Prostate gland (tissue), 2 donors: ENCODE measurements around the gene UAP1L1. TPM values are rescaled to one million over a fixed set of nuclear protein-coding genes. Genes with fewer than 3 reads are reported as not detected.
A peak's percentile ranks its signal among the peaks of the same experiment; 100 is the strongest.

Experiments
- DNase-seq: peaks from one replicate; pipeline ENCODE4 v3.0.0-alpha.2; 2019; ENCODE audit warnings: low spot score
- H3K27ac ChIP-seq, 2 donors: fragments of 200-600 bp; sonication (generic); 2 replicates each; pipeline ENCODE4 v1.5.1; 2017 to 2019
- H3K27me3 ChIP-seq: fragments of 200-600 bp; sonication (generic); replicated peaks from 2 replicates; pipeline ENCODE4 v1.5.1; 2019; ENCODE audit not compliant: insufficient read depth
- H3K36me3 ChIP-seq, 2 donors: fragments of 200-600 bp; sonication (generic); 1 replicate in 1 of 2; 2 replicates in 1 of 2; pipeline versions ENCODE4 v1.5.1 to v1.8.1; 2017 to 2019
- H3K4me1 ChIP-seq: fragments of 200-600 bp; sonication (generic); replicated peaks from 2 replicates; pipeline ENCODE4 v1.5.1; 2019
- H3K4me3 ChIP-seq, 2 donors: fragments of 200-600 bp; sonication (generic); 2 replicates each; pipeline ENCODE4 v1.5.1; 2017 to 2019
- H3K9me3 ChIP-seq: fragments of 200-600 bp; sonication (generic); 2 replicates; pipeline ENCODE4 v1.5.1; 2017
- POLR2A ChIP-seq: fragments of 450-650 bp; IDR thresholded peaks from one replicate; pipeline ENCODE4 v1.6.1; 2016; ENCODE audit warnings: antibody characterized with exemption, mild to moderate bottlenecking
- POLR2AphosphoS5 ChIP-seq: sonication (generic); formaldehyde crosslinking; IDR thresholded peaks from one replicate; pipeline ENCODE4 v1.6.1; 2017; ENCODE audit warnings: antibody characterized with exemption
- WGBS: methylation state at CpG from one replicate; pipeline ENCODE4 v1.1.5; 2018; 5-methylcytosine and 5-hydroxymethylcytosine counted together
- intact Hi-C: fragments of 100-400 bp; cut with DNase I; formaldehyde crosslinking; loops from one replicate; pipeline ENCODE4 v1.14.2; 2022
- total RNA-seq, 2 donors: library from RNA; depleted of rRNA; stranded (reverse); fragments of >200 nt; gene quantifications; one replicate each; pipeline ENCODE4 v1.1.0, GENCODE V29; 2016
- TF ChIP-seq, protein P1 (sequence below), 4 experiments: fragments of 200-600 bp in 2 of 4; fragments of 450-650 bp in 2 of 4; sonication (generic) in 2 of 4; IDR thresholded peaks; 1 replicate in 3 of 4; 2 replicates in 1 of 4; pipeline ENCODE4 v1.5.1; 2016 to 2019; ENCODE audit warnings: antibody characterized with exemption in 4 of 4, mild to moderate bottlenecking in 2 of 4, moderate library complexity in 2 of 4

The UAP1L1 gene
- total RNA-seq, 2 donors from 2014 or later: 8.2 to 19.9 TPM

DNA sequence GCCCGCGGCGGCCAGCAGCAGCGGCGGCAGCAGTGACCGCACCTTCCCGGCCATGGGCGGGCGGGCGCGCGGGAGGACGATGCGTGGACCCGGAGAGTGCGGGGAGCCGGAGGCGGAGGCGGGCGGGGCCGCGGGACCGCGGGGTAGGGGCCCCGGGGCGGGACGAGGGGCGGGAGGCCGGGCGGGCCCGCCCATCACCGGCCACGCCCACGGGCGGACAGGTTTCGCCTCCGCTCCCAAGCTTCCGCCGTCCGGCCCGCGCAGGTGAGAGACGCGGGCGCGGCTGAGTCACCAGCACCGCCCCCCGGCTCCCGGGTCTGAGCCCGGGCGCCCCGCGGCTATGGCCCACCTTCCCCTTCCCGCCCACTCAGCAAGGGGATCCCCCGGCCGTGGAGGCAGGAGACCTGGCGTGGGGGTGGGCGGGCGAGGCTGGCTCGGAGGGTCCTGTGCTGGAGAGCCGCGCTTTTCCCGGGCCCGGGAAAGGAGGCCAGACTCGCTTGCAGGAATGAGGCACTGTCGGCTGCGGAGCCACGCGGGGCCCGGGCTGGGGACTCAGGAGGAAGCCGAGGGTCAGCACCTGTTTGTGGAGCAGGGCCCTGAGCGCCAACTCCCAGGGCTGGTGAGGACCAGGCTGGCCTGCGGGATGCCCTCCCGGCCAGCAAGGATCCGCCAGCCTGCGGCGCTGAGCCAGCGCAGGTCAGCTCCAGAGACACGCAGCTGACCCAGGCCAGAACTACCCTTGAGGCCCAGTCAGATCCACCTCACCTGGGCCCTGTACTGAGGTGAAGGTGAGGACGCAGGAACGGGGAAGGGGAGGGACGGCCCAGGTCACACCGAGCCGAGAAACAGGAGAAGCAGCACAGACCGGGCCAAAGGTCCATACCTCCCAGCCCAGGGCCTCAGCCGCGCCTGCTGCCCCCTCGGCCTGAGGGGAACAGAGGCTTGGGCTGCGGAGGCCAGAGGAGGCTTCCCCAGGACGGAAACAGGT, 23.1 kb upstream of the UAP1L1 start, which contains the start of gene ENTPD2:
TSS of gene ENTPD2 (minus strand) at position 118 of the 988 bp plus-strand sequence. CDS start at position 54, 64 bp downstream.
- Histone ChIP-seq H3K36me3 (no peaks in the 10 kb centered on the region), H3K4me1 (peaks cover 36% of the 10 kb centered on the region), H3K9me3 (no peaks in the 10 kb centered on the region), H3K27ac (peak within 1 kb of the TSS; percentile 43 to 76), H3K27me3 (no peaks in the 10 kb centered on the region), H3K4me3 (peak within 1 kb of the TSS; percentile 43 to 58)
- 51% methylated on average over 32 of the region's 90 CpGs for WGBS
- intact Hi-C loops: no loop called here
- TF ChIP-seq POLR2A: peak; percentile 43
- TF ChIP-seq, protein P1, sequence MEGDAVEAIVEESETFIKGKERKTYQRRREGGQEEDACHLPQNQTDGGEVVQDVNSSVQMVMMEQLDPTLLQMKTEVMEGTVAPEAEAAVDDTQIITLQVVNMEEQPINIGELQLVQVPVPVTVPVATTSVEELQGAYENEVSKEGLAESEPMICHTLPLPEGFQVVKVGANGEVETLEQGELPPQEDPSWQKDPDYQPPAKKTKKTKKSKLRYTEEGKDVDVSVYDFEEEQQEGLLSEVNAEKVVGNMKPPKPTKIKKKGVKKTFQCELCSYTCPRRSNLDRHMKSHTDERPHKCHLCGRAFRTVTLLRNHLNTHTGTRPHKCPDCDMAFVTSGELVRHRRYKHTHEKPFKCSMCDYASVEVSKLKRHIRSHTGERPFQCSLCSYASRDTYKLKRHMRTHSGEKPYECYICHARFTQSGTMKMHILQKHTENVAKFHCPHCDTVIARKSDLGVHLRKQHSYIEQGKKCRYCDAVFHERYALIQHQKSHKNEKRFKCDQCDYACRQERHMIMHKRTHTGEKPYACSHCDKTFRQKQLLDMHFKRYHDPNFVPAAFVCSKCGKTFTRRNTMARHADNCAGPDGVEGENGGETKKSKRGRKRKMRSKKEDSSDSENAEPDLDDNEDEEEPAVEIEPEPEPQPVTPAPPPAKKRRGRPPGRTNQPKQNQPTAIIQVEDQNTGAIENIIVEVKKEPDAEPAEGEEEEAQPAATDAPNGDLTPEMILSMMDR (IDR thresholded peaks at IDR 0.05): no peak
- peak; percentile 39 for TF ChIP-seq POLR2AphosphoS5
- peak; percentile 82 for DNase-seq

DNA sequence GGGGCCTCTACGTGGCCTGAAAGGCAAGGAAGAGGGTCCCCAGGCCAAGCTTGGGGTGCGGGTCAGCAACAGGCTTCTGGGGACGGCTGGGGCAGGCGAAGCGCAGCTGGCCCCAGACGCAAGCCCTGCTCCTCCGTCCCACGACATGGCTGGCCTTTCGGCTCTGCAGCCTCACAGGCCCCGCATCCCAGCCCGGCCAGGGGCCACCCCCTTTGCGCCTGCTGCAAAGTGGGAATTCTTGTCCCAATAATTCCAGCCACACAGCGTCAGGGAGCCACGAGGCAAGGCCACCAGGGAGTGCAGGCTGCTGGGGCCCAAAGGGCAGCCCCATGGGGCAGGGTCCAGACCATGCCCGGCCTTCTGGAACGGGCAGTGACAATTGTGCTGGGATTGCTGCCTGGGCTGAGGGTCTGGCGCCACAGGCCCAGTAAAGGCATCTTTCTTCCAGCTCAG, 22.4 kb upstream of the UAP1L1 start:
- intact Hi-C loops: no loop called here
- H3K36me3 ChIP-seq: no peaks in the 10 kb centered on the region
- TF ChIP-seq, protein P1 (IDR thresholded peaks at IDR 0.05): no peak
- TF ChIP-seq POLR2AphosphoS5 (no peak), POLR2A (no peak)
- H3K4me3 ChIP-seq: no peak overlapping the region
- DNase-seq: no peak
- no peaks in the 10 kb centered on the region for H3K9me3 ChIP-seq
- H3K27ac ChIP-seq: peak overlapping the region; percentile 14 to 46
- WGBS: 74% methylated on average over 16 of the region's 17 CpGs
- H3K27me3 ChIP-seq: no peaks in the 10 kb centered on the region
- peaks cover 31% of the 10 kb centered on the region for H3K4me1 ChIP-seq

DNA sequence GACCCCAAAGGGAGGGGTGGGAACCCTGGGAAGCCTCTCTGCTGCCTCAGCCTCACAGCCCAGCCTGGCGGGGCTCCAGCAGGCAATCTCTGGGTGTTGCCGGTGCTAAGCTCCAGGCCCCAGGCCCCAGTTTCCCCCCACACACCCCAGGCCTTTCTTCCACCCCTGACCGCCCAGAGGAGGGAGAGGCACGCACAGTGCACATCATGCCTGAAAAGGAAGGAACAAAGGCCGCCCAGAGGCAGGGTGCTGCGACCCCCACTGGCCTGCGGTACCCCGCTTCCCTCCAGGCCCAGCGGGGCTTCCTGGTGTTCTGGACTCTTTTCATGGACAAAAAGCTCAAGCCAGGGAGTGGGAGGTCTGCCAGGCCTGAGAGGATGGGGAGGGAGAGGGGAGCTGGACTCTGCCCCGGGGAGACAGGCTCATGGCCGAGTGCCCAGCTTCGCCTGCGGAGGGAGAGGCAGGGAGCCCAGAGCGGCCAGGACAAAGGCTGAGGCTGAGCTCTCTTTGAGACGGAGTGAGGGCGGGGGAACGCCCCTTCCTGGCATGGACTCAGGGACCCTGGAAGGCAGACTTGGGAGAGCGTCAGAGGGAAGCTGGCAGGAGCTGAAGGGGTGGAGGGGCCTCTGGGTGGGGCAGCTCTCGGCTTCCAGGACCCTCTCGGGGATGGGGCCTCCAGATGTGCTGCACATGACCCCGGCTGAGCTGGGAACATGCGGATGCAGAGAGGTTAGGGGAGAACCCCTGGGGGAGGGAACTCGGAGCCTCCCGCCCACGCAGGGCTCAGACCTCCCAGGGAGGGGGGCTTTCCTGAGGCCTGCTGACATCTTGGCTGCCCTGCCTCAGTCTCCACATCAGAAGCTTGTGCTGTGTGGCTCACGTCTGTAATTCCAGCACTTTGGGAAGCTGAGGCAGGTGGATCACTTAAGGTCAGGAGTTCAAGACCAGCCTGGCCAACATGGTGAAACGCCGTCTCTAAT, 21.6 kb upstream of the UAP1L1 start:
- Histone ChIP-seq H3K27me3 (no peaks in the 10 kb centered on the region), H3K27ac (peak overlapping the region; percentile 14 to 46), H3K36me3 (no peaks in the 10 kb centered on the region), H3K4me1 (peaks cover 31% of the 10 kb centered on the region), H3K9me3 (no peaks in the 10 kb centered on the region), H3K4me3 (no peak overlapping the region)
- DNase-seq: peak; percentile 64
- intact Hi-C loops: no loop called here
- WGBS: 15% methylated on average over 28 of the region's 28 CpGs
- TF ChIP-seq, protein P1 (IDR thresholded peaks at IDR 0.05): no peak
- TF ChIP-seq POLR2A (no peak), POLR2AphosphoS5 (peak; percentile 25)

DNA sequence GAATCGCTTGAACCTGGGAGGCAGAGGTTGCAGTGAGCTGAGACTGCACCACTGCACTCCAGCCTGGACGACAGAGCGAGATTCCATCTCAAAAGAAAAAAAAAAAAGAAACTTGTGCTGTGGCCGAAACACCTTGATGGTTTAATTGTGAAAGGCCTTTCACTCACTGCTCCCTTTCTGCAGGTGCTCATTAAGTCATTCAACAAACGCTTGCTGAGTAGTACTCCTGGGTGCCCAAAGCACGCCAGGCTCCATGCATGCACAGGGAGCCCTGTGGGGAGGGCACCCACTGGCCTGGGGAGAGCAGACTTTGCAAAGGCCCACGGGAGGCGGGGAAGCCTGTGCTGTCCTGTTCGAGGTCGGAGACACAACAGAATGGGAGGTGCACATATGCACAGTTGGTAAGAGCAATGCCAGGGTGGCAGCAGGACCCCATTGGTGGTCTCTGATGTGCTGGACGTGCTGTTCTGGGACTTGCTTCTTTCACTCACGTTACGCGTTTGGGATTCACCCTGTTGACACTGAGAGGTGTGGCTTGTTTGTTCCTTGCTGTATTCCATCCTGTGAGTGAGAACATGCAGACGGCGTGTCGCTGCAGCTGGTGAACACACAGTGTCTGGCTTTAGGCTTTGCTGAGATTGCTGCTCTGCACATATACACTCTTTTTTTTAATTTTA, 20.4 kb upstream of the UAP1L1 start:
- Histone ChIP-seq H3K4me3 (no peak overlapping the region), H3K27me3 (no peaks in the 10 kb centered on the region), H3K4me1 (peaks cover 31% of the 10 kb centered on the region), H3K36me3 (no peaks in the 10 kb centered on the region), H3K27ac (peak overlapping the region; percentile 12 to 21), H3K9me3 (no peaks in the 10 kb centered on the region)
- intact Hi-C loops: no loop called here
- 48% methylated on average over 17 of the region's 17 CpGs for WGBS
- no peak for TF ChIP-seq POLR2A
- TF ChIP-seq, protein P1 (IDR thresholded peaks at IDR 0.05): no peak
- peak; percentile 45 for TF ChIP-seq POLR2AphosphoS5
- DNase-seq: no peak
